Measurements from ENCODE around the gene MAGEA8.

DNA sequence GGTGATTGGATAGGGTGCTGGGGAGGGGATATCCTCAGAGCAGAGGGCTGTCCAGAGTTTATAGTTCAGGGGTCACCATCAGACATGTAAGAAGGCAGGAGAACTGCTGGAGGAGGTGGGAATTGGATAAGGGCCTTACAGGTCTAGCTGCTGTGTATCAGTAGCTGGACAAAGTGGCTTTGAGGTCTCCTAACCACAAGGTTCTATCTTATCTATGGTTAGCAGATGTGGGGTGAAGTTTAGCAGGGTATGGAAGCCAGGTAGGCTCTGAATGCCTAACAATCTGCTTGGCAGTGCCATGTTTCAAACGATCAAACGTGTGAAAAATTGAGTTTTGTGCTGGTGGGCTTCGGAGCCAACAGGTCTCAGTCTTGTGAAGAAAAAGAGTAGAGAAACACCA, 32.1 kb upstream of the MAGEA8 start:
- TF ChIP-seq, protein P1, sequence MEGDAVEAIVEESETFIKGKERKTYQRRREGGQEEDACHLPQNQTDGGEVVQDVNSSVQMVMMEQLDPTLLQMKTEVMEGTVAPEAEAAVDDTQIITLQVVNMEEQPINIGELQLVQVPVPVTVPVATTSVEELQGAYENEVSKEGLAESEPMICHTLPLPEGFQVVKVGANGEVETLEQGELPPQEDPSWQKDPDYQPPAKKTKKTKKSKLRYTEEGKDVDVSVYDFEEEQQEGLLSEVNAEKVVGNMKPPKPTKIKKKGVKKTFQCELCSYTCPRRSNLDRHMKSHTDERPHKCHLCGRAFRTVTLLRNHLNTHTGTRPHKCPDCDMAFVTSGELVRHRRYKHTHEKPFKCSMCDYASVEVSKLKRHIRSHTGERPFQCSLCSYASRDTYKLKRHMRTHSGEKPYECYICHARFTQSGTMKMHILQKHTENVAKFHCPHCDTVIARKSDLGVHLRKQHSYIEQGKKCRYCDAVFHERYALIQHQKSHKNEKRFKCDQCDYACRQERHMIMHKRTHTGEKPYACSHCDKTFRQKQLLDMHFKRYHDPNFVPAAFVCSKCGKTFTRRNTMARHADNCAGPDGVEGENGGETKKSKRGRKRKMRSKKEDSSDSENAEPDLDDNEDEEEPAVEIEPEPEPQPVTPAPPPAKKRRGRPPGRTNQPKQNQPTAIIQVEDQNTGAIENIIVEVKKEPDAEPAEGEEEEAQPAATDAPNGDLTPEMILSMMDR (conservative IDR thresholded peaks at IDR 0.05 in 1 of 2, IDR thresholded peaks at IDR 0.05 in 1 of 2; ENCODE audit: low read depth in 1 of 2, low read length in 2 of 2): no peak
- no peak for TF ChIP-seq EZH2 (IDR thresholded peaks at IDR 0.05; ENCODE audit: low read length, missing control alignments)
